OCI-LY7 (cell line): ENCODE data around the gene SATB2.
A peak's percentile ranks its signal among the peaks of the same experiment; 100 is the strongest.

Experiments used
- EZH2phosphoT487 ChIP-seq: fragments of 200-600 bp; sonication (generic); IDR thresholded peaks from 2 replicates; pipeline ENCODE4 v1.6.1; 2018; ENCODE audit warnings: low read depth, borderline replicate concordance, mild to moderate bottlenecking, mixed run types, antibody characterized with exemption, low read length, moderate library complexity, mixed read lengths
- TF ChIP-seq, protein P1 (sequence below): fragments of 200-600 bp; sonication (generic); conservative IDR thresholded peaks from 2 replicates; pipeline ENCODE4 v1.5.1; 2014; ENCODE audit warnings: mild to moderate bottlenecking, antibody characterized with exemption, low read length, moderate library complexity, mixed read lengths

- TF ChIP-seq, protein P1, sequence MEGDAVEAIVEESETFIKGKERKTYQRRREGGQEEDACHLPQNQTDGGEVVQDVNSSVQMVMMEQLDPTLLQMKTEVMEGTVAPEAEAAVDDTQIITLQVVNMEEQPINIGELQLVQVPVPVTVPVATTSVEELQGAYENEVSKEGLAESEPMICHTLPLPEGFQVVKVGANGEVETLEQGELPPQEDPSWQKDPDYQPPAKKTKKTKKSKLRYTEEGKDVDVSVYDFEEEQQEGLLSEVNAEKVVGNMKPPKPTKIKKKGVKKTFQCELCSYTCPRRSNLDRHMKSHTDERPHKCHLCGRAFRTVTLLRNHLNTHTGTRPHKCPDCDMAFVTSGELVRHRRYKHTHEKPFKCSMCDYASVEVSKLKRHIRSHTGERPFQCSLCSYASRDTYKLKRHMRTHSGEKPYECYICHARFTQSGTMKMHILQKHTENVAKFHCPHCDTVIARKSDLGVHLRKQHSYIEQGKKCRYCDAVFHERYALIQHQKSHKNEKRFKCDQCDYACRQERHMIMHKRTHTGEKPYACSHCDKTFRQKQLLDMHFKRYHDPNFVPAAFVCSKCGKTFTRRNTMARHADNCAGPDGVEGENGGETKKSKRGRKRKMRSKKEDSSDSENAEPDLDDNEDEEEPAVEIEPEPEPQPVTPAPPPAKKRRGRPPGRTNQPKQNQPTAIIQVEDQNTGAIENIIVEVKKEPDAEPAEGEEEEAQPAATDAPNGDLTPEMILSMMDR, result peak; percentile 60
- TF ChIP-seq EZH2phosphoT487, result no peak
Measured at GRCh38 chr2:199480966-199481365, 23.2 kb upstream of the SATB2 start.
